ENCODE data around the gene TCF4. TPM values are rescaled to one million over a fixed set of nuclear protein-coding genes. Genes with fewer than 3 reads are reported as not detected.

The TCF4 gene
- total RNA-seq, 2 donors from 2014 or later = 31.6 to 34.0 TPM

DNA sequence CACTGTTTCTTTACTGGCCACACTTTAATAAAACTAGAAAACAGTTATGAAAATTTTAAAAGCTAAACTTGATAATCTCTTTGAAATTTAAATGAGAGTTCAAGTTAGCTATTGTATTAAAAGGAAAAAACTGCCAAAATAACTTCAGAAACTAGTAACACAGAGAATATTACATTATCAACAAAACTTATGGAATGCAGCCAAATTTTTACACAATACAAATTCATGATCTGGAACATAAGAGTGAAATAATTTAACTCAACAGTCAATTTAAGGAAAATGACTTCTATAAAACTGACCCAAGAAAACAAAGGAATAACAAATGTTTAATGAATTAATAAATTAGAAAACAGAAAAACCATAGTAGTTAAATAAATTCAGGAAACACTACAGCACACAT lies 65.0 kb downstream of the TCF4 start:
- no peaks in the 10 kb centered on the region for H3K4me1 ChIP-seq
- H3K27ac ChIP-seq = no peak overlapping the region
- no peak overlapping the region for H3K4me3 ChIP-seq
- intact Hi-C loops (cut with DNase I) = no loop called here
- TF ChIP-seq, protein P1, sequence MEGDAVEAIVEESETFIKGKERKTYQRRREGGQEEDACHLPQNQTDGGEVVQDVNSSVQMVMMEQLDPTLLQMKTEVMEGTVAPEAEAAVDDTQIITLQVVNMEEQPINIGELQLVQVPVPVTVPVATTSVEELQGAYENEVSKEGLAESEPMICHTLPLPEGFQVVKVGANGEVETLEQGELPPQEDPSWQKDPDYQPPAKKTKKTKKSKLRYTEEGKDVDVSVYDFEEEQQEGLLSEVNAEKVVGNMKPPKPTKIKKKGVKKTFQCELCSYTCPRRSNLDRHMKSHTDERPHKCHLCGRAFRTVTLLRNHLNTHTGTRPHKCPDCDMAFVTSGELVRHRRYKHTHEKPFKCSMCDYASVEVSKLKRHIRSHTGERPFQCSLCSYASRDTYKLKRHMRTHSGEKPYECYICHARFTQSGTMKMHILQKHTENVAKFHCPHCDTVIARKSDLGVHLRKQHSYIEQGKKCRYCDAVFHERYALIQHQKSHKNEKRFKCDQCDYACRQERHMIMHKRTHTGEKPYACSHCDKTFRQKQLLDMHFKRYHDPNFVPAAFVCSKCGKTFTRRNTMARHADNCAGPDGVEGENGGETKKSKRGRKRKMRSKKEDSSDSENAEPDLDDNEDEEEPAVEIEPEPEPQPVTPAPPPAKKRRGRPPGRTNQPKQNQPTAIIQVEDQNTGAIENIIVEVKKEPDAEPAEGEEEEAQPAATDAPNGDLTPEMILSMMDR (IDR thresholded peaks at IDR 0.05) = no peak
- TF ChIP-seq POLR2A (IDR thresholded peaks at IDR 0.05) = no peak
- no peaks in the 10 kb centered on the region for H3K27me3 ChIP-seq
- no peaks in the 10 kb centered on the region for H3K9me3 ChIP-seq
- ATAC-seq (no peak), DNase-seq (no peak)
- H3K36me3 ChIP-seq (replicated peaks in 1 of 2; ENCODE audit: insufficient read depth in 1 of 2, low read depth in 2 of 2) = no peaks in the 10 kb centered on the region

GRCh38 chr18:55522011-55522410 lies 66.0 kb downstream of the TCF4 start:
- Histone ChIP-seq H3K9me3 (no peaks in the 10 kb centered on the region), H3K27ac (no peak overlapping the region), H3K36me3 (replicated peaks in 1 of 2; ENCODE audit: insufficient read depth in 1 of 2, low read depth in 2 of 2) (no peaks in the 10 kb centered on the region), H3K27me3 (no peaks in the 10 kb centered on the region), H3K4me3 (no peak overlapping the region), H3K4me1 (no peaks in the 10 kb centered on the region)
- TF ChIP-seq, protein P1 (IDR thresholded peaks at IDR 0.05) = no peak
- no peak for TF ChIP-seq POLR2A (IDR thresholded peaks at IDR 0.05)
- 59 to 64% methylated on average over 3 of the region's 3 CpGs for WGBS, 2 donors
- intact Hi-C loops (cut with DNase I) = no loop called here
- DNase-seq (peak in 1 of 4 donors; percentile 11), ATAC-seq (no peak)

- no peaks in the 10 kb centered on the region for H3K4me1 ChIP-seq
- TF ChIP-seq POLR2A (IDR thresholded peaks at IDR 0.05) = no peak
- TF ChIP-seq, protein P1 (IDR thresholded peaks at IDR 0.05) = no peak
- no peak overlapping the region for H3K4me3 ChIP-seq
- H3K27ac ChIP-seq = no peak overlapping the region
- intact Hi-C loops (cut with DNase I) = no loop called here
- H3K27me3 ChIP-seq = no peaks in the 10 kb centered on the region
- 93 to 98% methylated on average over 4 of the region's 4 CpGs for WGBS, 2 donors
- no peak for ATAC-seq
- no peaks in the 10 kb centered on the region for H3K36me3 ChIP-seq (replicated peaks in 1 of 2; ENCODE audit: insufficient read depth in 1 of 2, low read depth in 2 of 2)
- DNase-seq = no peak
- H3K9me3 ChIP-seq = no peaks in the 10 kb centered on the region
Measured at GRCh38 chr18:55517055-55517454, 70.9 kb downstream of the TCF4 start.

- ATAC-seq (no peak), DNase-seq (no peak)
- Histone ChIP-seq H3K27ac (no peak overlapping the region), H3K27me3 (no peaks in the 10 kb centered on the region), H3K4me1 (no peaks in the 10 kb centered on the region), H3K9me3 (no peaks in the 10 kb centered on the region), H3K4me3 (no peak overlapping the region), H3K36me3 (replicated peaks in 1 of 2; ENCODE audit: insufficient read depth in 1 of 2, low read depth in 2 of 2) (no peaks in the 10 kb centered on the region)
- no peak for TF ChIP-seq POLR2A (IDR thresholded peaks at IDR 0.05)
- TF ChIP-seq, protein P1 (IDR thresholded peaks at IDR 0.05) = no peak
- 74% methylated on average over 6 of the region's 6 CpGs for WGBS, 2 donors
- intact Hi-C loops (cut with DNase I) = no loop called here
Measured at GRCh38 chr18:55515941-55516710, 71.9 kb downstream of the TCF4 start.

DNA sequence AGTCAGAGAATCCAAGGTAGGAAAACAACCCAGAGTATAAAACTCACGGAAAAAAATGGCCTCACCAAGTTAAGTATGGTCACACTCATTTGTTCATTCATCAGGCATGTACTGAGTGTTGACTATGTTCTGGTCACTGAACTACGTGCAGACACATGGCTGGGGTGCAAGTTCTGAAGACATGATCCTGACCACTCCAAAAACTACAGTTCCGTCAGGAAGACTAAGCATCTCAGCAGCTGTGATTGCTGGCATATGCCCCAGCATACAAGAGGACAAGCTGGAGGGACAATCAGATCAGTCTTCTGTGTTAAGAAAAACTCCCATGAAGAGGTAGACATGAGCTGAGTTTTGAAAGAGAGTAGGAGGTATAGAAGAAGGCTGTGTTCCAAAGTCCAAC lies 72.8 kb downstream of the TCF4 start:
- H3K27me3 ChIP-seq = no peaks in the 10 kb centered on the region
- H3K9me3 ChIP-seq = no peaks in the 10 kb centered on the region
- TF ChIP-seq POLR2A (IDR thresholded peaks at IDR 0.05) = no peak
- TF ChIP-seq, protein P1 (IDR thresholded peaks at IDR 0.05) = no peak
- intact Hi-C loops (cut with DNase I) = no loop called here
- H3K4me1 ChIP-seq = no peaks in the 10 kb centered on the region
- H3K36me3 ChIP-seq (replicated peaks in 1 of 2; ENCODE audit: insufficient read depth in 1 of 2, low read depth in 2 of 2) = no peaks in the 10 kb centered on the region
- no peak for ATAC-seq
- H3K27ac ChIP-seq = no peak overlapping the region
- 85 to 94% methylated on average over 3 of the region's 3 CpGs for WGBS, 2 donors
- H3K4me3 ChIP-seq = no peak overlapping the region
- no peak for DNase-seq
